Neuronal stem cell (in vitro differentiated cells): ENCODE data around the gene SIVA1.
A peak's percentile ranks its signal among the peaks of the same experiment; 100 is the strongest.

ENCODE experiments used
- DNase-seq: peaks from one replicate; pipeline ENCODE4 v3.0.0-alpha.2; 2013; ENCODE audit warnings: low spot score
- H2AFZ ChIP-seq: one replicate; pipeline ENCODE4 v1.6.1; 2013; ENCODE audit warnings: mild to moderate bottlenecking, low read length, inconsistent platforms
- H2AK5ac ChIP-seq: 2 replicates; pipeline ENCODE4 v1.6.1; 2013; ENCODE audit warnings: low read depth, mild to moderate bottlenecking, inconsistent platforms, low read length, moderate library complexity, mixed read lengths
- H2BK120ac ChIP-seq: 2 replicates; pipeline ENCODE4 v1.6.1; 2013; ENCODE audit warnings: low read depth, mild to moderate bottlenecking, inconsistent platforms, low read length, moderate library complexity, mixed read lengths
- H2BK12ac ChIP-seq: one replicate; pipeline ENCODE4 v1.6.1; 2013; ENCODE audit warnings: low read length, inconsistent platforms
- H2BK15ac ChIP-seq: 2 replicates; pipeline ENCODE4 v1.6.1; 2013; ENCODE audit warnings: mild to moderate bottlenecking, low read length, inconsistent platforms, mixed read lengths
- H2BK5ac ChIP-seq: one replicate; pipeline ENCODE4 v1.6.1; 2013; ENCODE audit warnings: inconsistent platforms, mild to moderate bottlenecking, low read length, moderate library complexity
- H3K14ac ChIP-seq: one replicate; pipeline ENCODE4 v1.6.1; 2013; ENCODE audit warnings: low read length, inconsistent platforms
- H3K18ac ChIP-seq: 2 replicates; pipeline ENCODE4 v1.6.1; 2013; ENCODE audit warnings: low read length, inconsistent platforms
- H3K23ac ChIP-seq: 2 replicates; pipeline ENCODE4 v1.6.1; 2013; ENCODE audit warnings: low read depth, mild to moderate bottlenecking, mixed read lengths, low read length, inconsistent platforms; ENCODE audit not compliant: poor library complexity
- H3K27ac ChIP-seq: replicated peaks from 3 replicates; pipeline ENCODE4 v1.5.1; 2013; ENCODE audit warnings: low read length, inconsistent platforms
- H3K27me3 ChIP-seq, 3 experiments: 2 replicates each; pipeline ENCODE4 v1.6.1; 2013; ENCODE audit warnings: low read length in 3 of 3, mild to moderate bottlenecking in 2 of 3, inconsistent platforms in 1 of 3, low read depth in 1 of 3, mixed read lengths in 1 of 3, moderate library complexity in 1 of 3; ENCODE audit not compliant: control insufficient read depth in 3 of 3, insufficient read depth in 3 of 3
- H3K36me3 ChIP-seq, 2 donors: replicated peaks in 1 of 2; 2 replicates each; pipeline ENCODE4 v1.6.1; 2013; ENCODE audit warnings: low read length in 2 of 2; ENCODE audit not compliant: control insufficient read depth in 2 of 2, insufficient read depth in 2 of 2
- H3K4ac ChIP-seq: 2 replicates; pipeline ENCODE4 v1.6.1; 2013; ENCODE audit warnings: inconsistent platforms, mild to moderate bottlenecking, low read length, moderate library complexity
- H3K4me1 ChIP-seq, 2 donors: 1 replicate in 1 of 2; 2 replicates in 1 of 2; pipeline ENCODE4 v1.6.1; 2013; ENCODE audit warnings: low read length in 2 of 2, low read depth in 1 of 2; ENCODE audit not compliant: control insufficient read depth in 2 of 2, insufficient read depth in 1 of 2
- H3K4me2 ChIP-seq: one replicate; pipeline ENCODE4 v1.6.1; 2013; ENCODE audit warnings: mild to moderate bottlenecking, low read length, inconsistent platforms; ENCODE audit not compliant: insufficient read depth, poor library complexity, severe bottlenecking
- H3K4me3 ChIP-seq, 2 donors: 2 replicates each; pipeline ENCODE4 v1.5.1; 2013; ENCODE audit warnings: low read length in 2 of 2, mild to moderate bottlenecking in 2 of 2, inconsistent platforms in 1 of 2, moderate library complexity in 1 of 2
- H3K79me1 ChIP-seq: one replicate; pipeline ENCODE4 v1.6.1; 2013; ENCODE audit warnings: low read depth, mild to moderate bottlenecking, inconsistent platforms, low read length, moderate library complexity
- H3K9ac ChIP-seq: one replicate; pipeline ENCODE4 v1.6.1; 2013; ENCODE audit warnings: mild to moderate bottlenecking, low read depth, low read length, inconsistent platforms; ENCODE audit not compliant: poor library complexity
- H3K9me3 ChIP-seq, 2 donors: replicated peaks in 1 of 2; 2 replicates each; pipeline versions ENCODE3 to v1.6.1; 2013; ENCODE audit warnings: low read length in 2 of 2, mild to moderate bottlenecking in 2 of 2, inconsistent platforms in 1 of 2, low read depth in 1 of 2, mixed read lengths in 1 of 2, moderate library complexity in 1 of 2; ENCODE audit not compliant: control insufficient read depth in 2 of 2, insufficient read depth in 1 of 2
- H4K8ac ChIP-seq: one replicate; pipeline ENCODE4 v1.6.1; 2013; ENCODE audit warnings: low read depth, mild to moderate bottlenecking, inconsistent platforms, low read length, moderate library complexity
- H4K91ac ChIP-seq: one replicate; pipeline ENCODE4 v1.6.1; 2013; ENCODE audit warnings: low read length, low read depth, mild to moderate bottlenecking, inconsistent platforms; ENCODE audit not compliant: poor library complexity
- WGBS, 2 donors: extraction: QIAGEN DNeasy Blood & Tissue Kit; methylation state at CpG; one replicate each; pipeline ENCODE4 v1.1.7; 2013; ENCODE audit warnings: missing lambda C conversion rate in 2 of 2, mixed read lengths in 1 of 2; ENCODE audit not compliant: insufficient read length in 2 of 2, insufficient replicate concordance in 1 of 2; ENCODE audit errors: extremely low coverage in 2 of 2; 5-methylcytosine and 5-hydroxymethylcytosine counted together

The SIVA1 gene

GRCh38 chr14:104757681-104758392, 4.9 kb downstream of the SIVA1 start:
- no peak for DNase-seq
- WGBS, 2 donors, result no CpG with 5 or more reads among the region's 19 CpGs
- Histone ChIP-seq H3K4me2 (no peak overlapping the region), H3K23ac (no peak overlapping the region), H3K79me1 (peaks cover 44% of the 10 kb centered on the region), H3K14ac (no peak overlapping the region), H3K36me3 (peaks cover 41 to 82% of the 10 kb centered on the region in 2 donors), H4K8ac (no peak overlapping the region), H2BK12ac (no peak overlapping the region), H3K4me1 (peaks cover 10 to 14% of the 10 kb centered on the region in 2 donors), H2BK120ac (no peak overlapping the region), H3K9ac (no peak overlapping the region), H4K91ac (no peak overlapping the region), H2BK15ac (no peak overlapping the region), H2AK5ac (no peak overlapping the region), H3K27me3 (no peaks in the 10 kb centered on the region), H3K18ac (no peak overlapping the region), H3K27ac (no peak overlapping the region), H3K4me3 (peak overlapping the region in 1 of 2 donors; percentile 29), H3K9me3 (no peaks in the 10 kb centered on the region), H2BK5ac (no peak overlapping the region), H2AFZ (no peak overlapping the region), H3K4ac (no peak overlapping the region)

GRCh38 chr14:104758981-104759969, 6.3 kb downstream of the SIVA1 start:
- Histone ChIP-seq H3K4me1 (peaks cover 2 to 5% of the 10 kb centered on the region in 2 donors), H2BK5ac (peak overlapping the region; percentile 35), H3K4me2 (no peak overlapping the region), H2BK12ac (no peak overlapping the region), H3K4me3 (peak overlapping the region in 1 of 2 donors; percentile 43), H3K14ac (no peak overlapping the region), H4K8ac (peak overlapping the region; percentile 10), H4K91ac (no peak overlapping the region), H3K27me3 (no peaks in the 10 kb centered on the region), H3K4ac (no peak overlapping the region), H3K79me1 (peaks cover 35% of the 10 kb centered on the region), H3K9ac (no peak overlapping the region), H3K23ac (peak overlapping the region; percentile 31), H3K9me3 (peaks cover 0 to 4% of the 10 kb centered on the region in 2 donors), H3K27ac (no peak overlapping the region), H2BK15ac (no peak overlapping the region), H2BK120ac (no peak overlapping the region), H2AK5ac (no peak overlapping the region), H3K18ac (no peak overlapping the region), H2AFZ (no peak overlapping the region), H3K36me3 (peaks cover 41 to 84% of the 10 kb centered on the region in 2 donors)
- DNase-seq, result no peak
- WGBS, 2 donors, result no CpG with 5 or more reads among the region's 30 CpGs

GRCh38 chr14:104765517-104765916, 12.6 kb downstream of the SIVA1 start:
- H2BK5ac ChIP-seq, result no peak overlapping the region
- H3K4me3 ChIP-seq, result no peak overlapping the region
- H3K23ac ChIP-seq, result no peak overlapping the region
- H3K9me3 ChIP-seq, result peaks cover 0 to 13% of the 10 kb centered on the region in 2 donors
- peaks cover 9 to 39% of the 10 kb centered on the region in 2 donors for H3K36me3 ChIP-seq
- H2AK5ac ChIP-seq, result no peak overlapping the region
- H3K79me1 ChIP-seq, result peaks cover 4% of the 10 kb centered on the region
- no peak overlapping the region for H4K91ac ChIP-seq
- H3K4me1 ChIP-seq, result peaks cover 5 to 13% of the 10 kb centered on the region in 2 donors
- no peak overlapping the region for H2BK120ac ChIP-seq
- no peak overlapping the region for H3K14ac ChIP-seq
- H3K27me3 ChIP-seq, result no peaks in the 10 kb centered on the region
- H3K18ac ChIP-seq, result no peak overlapping the region
- H2AFZ ChIP-seq, result no peak overlapping the region
- no peak overlapping the region for H2BK12ac ChIP-seq
- H3K4me2 ChIP-seq, result no peak overlapping the region
- no peak overlapping the region for H2BK15ac ChIP-seq
- no peak overlapping the region for H3K9ac ChIP-seq
- H3K4ac ChIP-seq, result no peak overlapping the region
- DNase-seq, result no peak
- no peak overlapping the region for H3K27ac ChIP-seq
- no peak overlapping the region for H4K8ac ChIP-seq
- no CpG with 5 or more reads among the region's 3 CpGs for WGBS, 2 donors
